Large intestine (tissue), 3 donors: ENCODE data around the gene GCN1. TPM values are rescaled to one million over a fixed set of nuclear protein-coding genes. Genes with fewer than 3 reads are reported as not detected.

Source experiments
- DNase-seq, 2 donors: peaks; one replicate each; pipeline versions ENCODE4 v3.0.0 to v3.0.0-alpha.2; 2013
- H3K27ac ChIP-seq: one replicate; pipeline ENCODE4 v1.5.1; 2013; ENCODE audit warnings: low read length
- H3K27me3 ChIP-seq: 2 replicates; pipeline ENCODE4 v1.6.1; 2013; ENCODE audit warnings: low read length; ENCODE audit not compliant: control insufficient read depth, insufficient read depth
- H3K36me3 ChIP-seq: 2 replicates; pipeline ENCODE4 v1.6.1; 2013; ENCODE audit warnings: low read length; ENCODE audit not compliant: control insufficient read depth, insufficient read depth
- H3K4me1 ChIP-seq: one replicate; pipeline ENCODE4 v1.6.1; 2013; ENCODE audit warnings: low read length; ENCODE audit not compliant: control insufficient read depth, insufficient read depth
- H3K4me3 ChIP-seq: one replicate; pipeline ENCODE4 v1.5.1; 2013; ENCODE audit warnings: low read length
- H3K9me3 ChIP-seq: one replicate; pipeline ENCODE4 v1.6.1; 2013; ENCODE audit warnings: mild to moderate bottlenecking, low read depth, low read length, moderate library complexity; ENCODE audit not compliant: control insufficient read depth
- WGBS: methylation state at CpG from one replicate; pipeline ENCODE4 v1.1.5; 2013; ENCODE audit warnings: low lambda C conversion rate; ENCODE audit not compliant: insufficient coverage; 5-methylcytosine and 5-hydroxymethylcytosine counted together
- polyA plus RNA-seq: library from polyadenylated mRNA; unstranded; fragments of 120-200 nt; gene quantifications from one replicate; pipeline ENCODE4 v1.2.1, GENCODE V29; 2013

GCN1 gene
- polyA plus RNA-seq, 1 donor = 51.0 TPM

DNA sequence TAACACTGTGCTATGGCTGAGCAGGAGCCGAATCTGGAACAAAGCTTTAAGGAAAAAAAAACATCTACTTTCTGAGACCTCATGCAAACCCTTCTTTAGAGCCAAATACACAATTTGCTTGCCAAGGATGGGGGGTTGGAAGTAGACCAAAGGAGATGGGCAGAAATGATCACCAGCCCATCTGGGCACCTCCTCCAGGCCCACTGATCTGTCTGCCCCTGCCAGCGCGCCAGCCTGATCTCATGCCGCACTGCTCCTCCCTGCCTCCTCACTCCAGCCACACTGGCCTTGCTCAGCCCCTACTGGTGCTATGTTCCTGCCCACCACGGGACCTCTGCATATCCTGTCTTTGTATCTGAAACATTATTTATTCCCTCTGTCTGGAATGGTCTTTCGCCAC is 53.2 kb downstream of the GCN1 start:
- Histone ChIP-seq H3K4me1 (no peaks in the 10 kb centered on the region), H3K27ac (no peak overlapping the region), H3K36me3 (peaks cover 89% of the 10 kb centered on the region), H3K4me3 (no peak overlapping the region), H3K27me3 (no peaks in the 10 kb centered on the region), H3K9me3 (no peaks in the 10 kb centered on the region)
- no peak for DNase-seq
- WGBS = 83% methylated on average over 1 of the region's 6 CpGs

DNA sequence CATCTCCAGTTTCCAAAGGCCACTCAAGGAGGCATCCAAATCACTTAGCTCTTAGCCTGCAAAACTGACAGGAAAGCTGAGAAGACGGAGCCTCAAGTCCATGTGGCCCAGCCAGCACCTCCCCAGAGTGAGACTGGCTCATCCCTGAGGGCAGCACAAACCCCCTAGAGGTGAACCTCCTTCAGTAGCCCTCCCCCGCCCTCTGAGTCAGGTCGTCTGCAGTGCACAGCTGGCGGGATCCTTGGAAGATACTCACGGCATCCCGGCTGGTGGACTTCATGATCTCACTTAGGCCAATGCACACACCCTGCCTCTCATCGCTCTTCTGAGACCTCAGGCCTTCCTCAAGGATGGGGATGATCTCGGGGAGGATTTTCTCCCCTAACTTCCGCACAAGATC is 53.9 kb downstream of the GCN1 start:
- Histone ChIP-seq H3K27me3 (no peaks in the 10 kb centered on the region), H3K36me3 (peaks cover 92% of the 10 kb centered on the region), H3K9me3 (no peaks in the 10 kb centered on the region), H3K4me3 (no peak overlapping the region), H3K27ac (no peak overlapping the region), H3K4me1 (no peaks in the 10 kb centered on the region)
- DNase-seq = no peak
- no CpG with 5 or more reads among the region's 9 CpGs for WGBS

DNA sequence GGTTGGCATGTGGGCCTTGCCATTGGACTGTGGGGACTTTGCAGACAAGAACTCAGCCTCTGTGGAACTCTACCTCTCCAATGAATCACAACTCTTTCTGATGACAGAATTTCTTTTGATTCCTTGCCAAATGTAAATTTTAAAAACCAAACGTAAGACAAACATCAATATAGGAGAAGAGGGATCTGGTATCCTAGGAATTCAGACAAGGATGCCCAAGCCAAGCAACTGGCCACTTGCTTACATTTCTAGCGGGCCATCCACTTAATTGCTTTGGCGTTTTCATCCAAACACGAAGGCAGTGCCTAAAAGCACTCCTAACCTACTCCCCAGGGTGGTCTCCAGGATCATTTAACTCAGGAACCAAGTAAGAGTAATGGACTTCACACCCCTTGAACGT is 54.6 kb downstream of the GCN1 start:
- Histone ChIP-seq H3K27me3 (no peaks in the 10 kb centered on the region), H3K36me3 (peaks cover 91% of the 10 kb centered on the region), H3K9me3 (no peaks in the 10 kb centered on the region), H3K4me1 (no peaks in the 10 kb centered on the region), H3K4me3 (no peak overlapping the region), H3K27ac (no peak overlapping the region)
- WGBS = no CpG with 5 or more reads among the region's 5 CpGs
- DNase-seq = no peak

DNA sequence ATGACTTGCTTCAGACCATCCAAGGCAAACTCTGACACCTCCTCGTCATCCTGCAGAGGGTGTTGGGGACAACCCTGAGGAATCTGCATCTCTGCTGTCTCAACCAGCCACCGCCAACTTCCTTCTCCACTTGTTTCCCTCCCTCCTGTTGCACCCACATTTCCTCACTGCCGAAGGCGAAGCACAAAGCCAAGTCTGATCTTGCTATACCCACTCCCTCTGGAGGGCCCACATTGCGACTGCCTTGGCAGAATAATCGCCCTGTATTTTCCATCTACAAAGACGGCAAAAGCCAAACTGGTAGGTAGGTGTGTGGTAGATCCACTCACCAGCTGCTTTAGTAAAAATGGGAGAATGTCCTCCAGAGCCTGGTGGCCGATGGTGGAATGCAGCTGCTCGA is 56.1 kb downstream of the GCN1 start:
- no CpG with 5 or more reads among the region's 9 CpGs for WGBS
- H3K9me3 ChIP-seq = no peaks in the 10 kb centered on the region
- DNase-seq = no peak
- no peaks in the 10 kb centered on the region for H3K27me3 ChIP-seq
- no peak overlapping the region for H3K4me3 ChIP-seq
- no peak overlapping the region for H3K27ac ChIP-seq
- H3K36me3 ChIP-seq = peaks cover 91% of the 10 kb centered on the region
- no peaks in the 10 kb centered on the region for H3K4me1 ChIP-seq

DNA sequence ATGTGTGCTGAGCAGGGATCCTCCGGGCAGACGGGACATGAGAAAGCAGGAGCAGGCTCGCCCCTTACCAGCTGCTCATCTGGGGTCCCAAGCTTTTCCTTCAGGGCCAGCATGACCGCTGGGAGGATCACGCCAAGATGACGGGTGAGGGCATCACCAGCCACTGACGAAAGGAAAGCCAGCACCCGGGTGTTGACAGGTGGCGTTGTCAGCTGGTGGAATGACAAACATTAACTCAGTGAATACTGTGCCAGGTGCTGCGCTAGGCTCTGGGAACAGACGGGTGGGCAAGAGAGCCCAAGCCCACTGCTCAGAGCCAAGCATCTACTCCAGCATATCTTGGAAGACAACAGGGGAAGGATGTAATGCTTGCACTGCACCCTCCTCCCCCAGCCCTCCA is 56.7 kb downstream of the GCN1 start:
- peaks cover 93% of the 10 kb centered on the region for H3K36me3 ChIP-seq
- no CpG with 5 or more reads among the region's 11 CpGs for WGBS

DNA sequence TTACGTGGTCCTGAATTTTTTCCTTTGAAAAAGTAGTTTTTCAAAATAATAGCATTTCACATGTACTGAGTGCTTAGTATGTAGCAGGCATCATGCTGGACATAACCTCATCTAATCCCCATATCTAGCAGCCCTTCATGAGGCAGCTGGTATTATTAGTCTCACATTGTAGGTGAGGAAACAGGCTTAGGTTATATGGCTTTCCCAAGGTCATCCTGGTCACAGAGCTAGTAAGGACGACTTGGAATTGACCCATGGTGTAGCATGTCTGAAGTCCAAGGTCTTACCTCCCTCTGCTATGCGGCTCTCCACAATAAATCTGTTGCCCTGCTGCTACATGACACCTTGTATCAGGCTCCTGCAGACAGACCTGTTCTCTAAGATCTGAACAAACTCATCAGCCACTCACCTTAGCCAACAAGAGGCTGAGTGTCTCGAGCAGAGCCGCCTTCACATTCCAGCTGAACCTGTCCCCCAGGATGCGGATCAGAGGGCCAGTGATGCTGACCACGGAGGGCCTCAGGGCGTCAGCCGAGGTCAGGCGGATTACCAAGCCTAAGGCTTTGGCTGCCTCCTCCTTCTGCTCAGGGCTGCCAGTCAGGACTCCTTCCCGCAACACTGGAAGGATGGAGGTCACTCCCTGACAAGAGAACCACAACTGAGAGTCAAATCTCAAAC is 58.3 kb downstream of the GCN1 start:
- Histone ChIP-seq H3K27ac (no peak overlapping the region), H3K9me3 (no peaks in the 10 kb centered on the region), H3K4me3 (no peak overlapping the region), H3K4me1 (no peaks in the 10 kb centered on the region), H3K27me3 (no peaks in the 10 kb centered on the region), H3K36me3 (peaks cover 95% of the 10 kb centered on the region)
- 100% methylated on average over 1 of the region's 11 CpGs for WGBS
- DNase-seq = no peak

More for the DNA sequence above, 56.7 kb downstream of the GCN1 start:
- H3K9me3 ChIP-seq = no peaks in the 10 kb centered on the region
- no peak for DNase-seq
- H3K27me3 ChIP-seq = no peaks in the 10 kb centered on the region
- no peak overlapping the region for H3K4me3 ChIP-seq
- no peak overlapping the region for H3K27ac ChIP-seq
- H3K4me1 ChIP-seq = no peaks in the 10 kb centered on the region

DNA sequence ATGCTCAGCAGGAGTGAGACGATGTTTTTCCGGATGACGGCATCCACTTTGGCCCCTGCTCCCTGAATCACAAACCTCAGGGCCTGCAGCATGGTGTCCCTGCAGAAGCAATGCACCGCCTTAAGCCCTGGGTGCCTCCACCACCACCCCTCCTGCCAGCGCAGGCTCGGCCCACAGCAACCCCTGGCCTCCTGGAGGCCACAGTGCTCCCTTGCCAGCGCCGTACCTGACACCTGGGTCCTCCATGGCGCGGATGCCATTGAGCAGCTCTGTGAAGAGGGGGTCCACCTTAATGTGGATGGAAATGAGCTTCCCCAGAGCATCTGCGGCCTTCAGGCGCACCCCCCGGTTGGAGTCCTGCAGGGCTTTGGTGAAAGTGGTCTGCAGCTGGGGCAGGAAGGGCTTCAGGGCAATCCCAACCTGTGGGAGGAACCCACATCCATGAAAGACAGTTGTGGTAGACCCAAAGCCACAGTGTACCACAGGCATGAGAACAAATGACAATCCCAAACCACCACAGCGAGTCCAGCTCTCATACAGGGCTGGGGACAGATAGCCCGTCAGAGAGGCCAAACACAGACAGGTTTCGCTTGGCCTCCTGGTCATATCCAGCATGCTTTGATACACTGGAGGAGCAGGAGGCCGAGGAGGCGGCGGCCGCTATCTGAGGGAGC is 60.1 kb downstream of the GCN1 start:
- Histone ChIP-seq H3K36me3 (peaks cover 95% of the 10 kb centered on the region), H3K27ac (no peak overlapping the region), H3K9me3 (no peaks in the 10 kb centered on the region), H3K4me3 (no peak overlapping the region), H3K4me1 (no peaks in the 10 kb centered on the region), H3K27me3 (no peaks in the 10 kb centered on the region)
- WGBS = no CpG with 5 or more reads among the region's 20 CpGs
- DNase-seq = no peak

DNA sequence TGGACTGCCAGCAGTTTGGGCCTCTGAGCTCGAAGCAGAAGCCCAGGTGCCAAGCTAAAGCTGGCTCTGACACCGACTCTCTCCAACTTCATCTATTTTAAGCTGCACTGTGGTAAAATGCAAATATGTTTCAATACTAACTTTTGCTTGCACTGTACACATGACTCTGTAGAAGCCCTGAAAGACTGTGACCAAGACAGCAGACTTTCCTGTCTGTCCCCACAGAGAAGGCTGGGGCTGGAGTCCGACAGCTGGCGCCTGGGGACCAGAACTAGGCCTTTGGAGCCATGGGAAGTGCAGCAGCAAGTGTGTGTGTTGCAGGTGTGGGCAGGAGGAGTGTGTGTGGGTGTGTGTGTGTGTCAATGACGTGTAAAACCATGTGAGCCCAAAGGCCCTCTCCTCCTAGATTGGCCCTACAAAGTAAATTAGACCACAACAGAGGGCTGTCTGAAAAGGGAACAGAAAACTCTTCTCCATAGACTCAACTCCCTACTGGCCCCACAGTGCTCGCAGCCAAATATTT is 61.6 kb downstream of the GCN1 start:
- Histone ChIP-seq H3K4me3 (no peak overlapping the region), H3K27me3 (no peaks in the 10 kb centered on the region), H3K9me3 (no peaks in the 10 kb centered on the region), H3K36me3 (peaks cover 97% of the 10 kb centered on the region), H3K27ac (no peak overlapping the region), H3K4me1 (no peaks in the 10 kb centered on the region)
- DNase-seq = no peak
- no CpG with 5 or more reads among the region's 6 CpGs for WGBS

DNA sequence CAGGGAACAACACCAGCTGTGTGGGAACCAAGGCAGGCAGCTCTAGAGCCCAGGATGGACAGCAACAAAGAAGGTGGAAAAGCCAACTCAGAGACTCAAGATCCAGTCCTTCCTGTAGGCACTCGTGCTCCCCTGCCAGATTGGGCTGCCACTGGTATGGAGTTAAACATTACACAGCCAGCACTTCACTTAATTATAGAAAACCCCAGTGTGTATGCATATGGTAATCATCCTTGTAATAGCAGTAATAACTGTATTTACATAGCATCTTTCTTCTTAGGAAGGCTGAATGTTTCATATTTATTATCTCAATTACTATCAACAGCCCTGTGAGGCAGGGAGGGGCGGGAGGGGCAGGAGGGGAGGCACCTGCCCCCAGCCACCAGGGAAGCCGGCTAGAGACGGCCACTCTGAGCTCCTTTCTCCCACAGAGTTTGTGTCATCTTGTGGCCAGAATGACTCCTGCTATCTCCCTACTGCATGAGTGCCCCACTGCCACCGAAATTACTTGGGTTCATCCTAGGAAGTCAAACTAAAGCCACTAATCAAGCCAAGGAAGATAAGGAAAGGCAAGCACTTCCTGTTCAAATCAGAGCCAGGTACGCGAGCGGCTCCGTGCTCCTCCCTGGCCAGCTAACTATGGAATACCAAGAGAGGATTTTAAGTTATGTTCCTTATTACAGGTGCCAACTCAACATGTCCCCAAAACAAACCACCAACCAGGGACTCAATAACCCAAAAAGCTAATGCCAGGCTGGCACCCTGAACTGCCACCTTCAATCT is 62.3 kb downstream of the GCN1 start:
- Histone ChIP-seq H3K4me3 (no peak overlapping the region), H3K4me1 (no peaks in the 10 kb centered on the region), H3K9me3 (no peaks in the 10 kb centered on the region), H3K27ac (no peak overlapping the region), H3K27me3 (no peaks in the 10 kb centered on the region), H3K36me3 (peaks cover 97% of the 10 kb centered on the region)
- no CpG with 5 or more reads among the region's 9 CpGs for WGBS
- DNase-seq = no peak

DNA sequence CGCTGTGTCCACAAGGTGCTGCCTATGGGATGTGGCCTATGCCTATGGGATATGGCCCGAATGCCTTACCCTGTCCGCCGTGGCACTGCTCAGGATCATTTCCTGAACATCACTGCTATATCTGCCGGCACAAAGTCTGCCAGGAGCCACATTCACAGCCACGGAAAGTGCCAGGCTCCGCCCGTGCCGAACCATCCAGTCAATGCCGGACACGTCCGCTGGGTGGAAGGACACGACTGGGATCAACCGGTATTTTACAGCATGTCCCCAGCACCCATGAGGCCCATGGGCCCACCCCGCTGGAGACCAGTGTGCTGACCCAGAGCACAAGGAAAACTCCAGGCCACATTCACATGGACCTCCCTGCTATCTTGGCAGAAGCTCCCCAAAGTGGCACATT is 63.4 kb downstream of the GCN1 start:
- Histone ChIP-seq H3K4me3 (no peak overlapping the region), H3K27me3 (no peaks in the 10 kb centered on the region), H3K9me3 (no peaks in the 10 kb centered on the region), H3K36me3 (peaks cover 94% of the 10 kb centered on the region), H3K4me1 (no peaks in the 10 kb centered on the region), H3K27ac (no peak overlapping the region)
- no peak for DNase-seq
- no CpG with 5 or more reads among the region's 15 CpGs for WGBS
